Left ventricle myocardium inferior (tissue), 1 donor: Measurements from ENCODE around the gene BRD3OS. TPM values are rescaled to one million over a fixed set of nuclear protein-coding genes. Genes with fewer than 3 reads are reported as not detected.

Source experiments
- DNase-seq: peaks from one replicate; pipeline ENCODE4 v3.0.0-alpha.2; 2020
- H3K27ac ChIP-seq: fragments of 200-600 bp; replicated peaks from 2 replicates; pipeline ENCODE4 v1.8.0; 2021
- H3K27me3 ChIP-seq: fragments of 200-600 bp; 2 replicates; pipeline ENCODE4 v1.8.0; 2021; ENCODE audit warnings: low read depth
- H3K36me3 ChIP-seq: fragments of 200-600 bp; 2 replicates; pipeline ENCODE4 v1.8.0; 2021
- H3K4me1 ChIP-seq: fragments of 200-600 bp; 2 replicates; pipeline ENCODE4 v1.8.0; 2021
- H3K4me3 ChIP-seq: fragments of 200-600 bp; 2 replicates; pipeline ENCODE4 v1.8.0; 2021; ENCODE audit warnings: mild to moderate bottlenecking, moderate library complexity
- H3K9me3 ChIP-seq: fragments of 200-600 bp; replicated peaks from 2 replicates; pipeline ENCODE4 v1.8.0; 2021
- CTCF ChIP-seq: fragments of 200-600 bp; IDR thresholded peaks from 2 replicates; pipeline ENCODE4 v1.8.0; 2021; ENCODE audit warnings: antibody characterized with exemption, mild to moderate bottlenecking, borderline replicate concordance
- intact Hi-C: fragments of 100-400 bp; cut with micrococcal nuclease; formaldehyde crosslinking; loops from one replicate; pipeline ENCODE4 v1.11.0; 2022
- total RNA-seq: library from RNA; stranded (reverse); fragmentation: NEBNext Ultra II Directional; extraction: Animal tissue kit (Norgen Biotek cat#: 25700); gene quantifications from one replicate; pipeline ENCODE4 v1.2.1, GENCODE V29; 2021
- donor health status: DM: no; HTN: yes; CAD: no; lungs with severe emphysema.

The BRD3OS gene
- total RNA-seq, 1 donor from 2014 or later, result 5.7 TPM

- peaks cover 20% of the 10 kb centered on the region for H3K36me3 ChIP-seq
- no peaks in the 10 kb centered on the region for H3K27me3 ChIP-seq
- DNase-seq, result no peak
- no peak overlapping the region for H3K27ac ChIP-seq
- TF ChIP-seq CTCF, result no peak
- H3K4me1 ChIP-seq, result peaks cover 16% of the 10 kb centered on the region
- no peaks in the 10 kb centered on the region for H3K9me3 ChIP-seq
- H3K4me3 ChIP-seq, result no peak overlapping the region
- intact Hi-C loops, result no loop called here
These were observed 1.7 kb downstream of the BRD3OS start for GRCh38 chr9:134026981-134027380.

DNA sequence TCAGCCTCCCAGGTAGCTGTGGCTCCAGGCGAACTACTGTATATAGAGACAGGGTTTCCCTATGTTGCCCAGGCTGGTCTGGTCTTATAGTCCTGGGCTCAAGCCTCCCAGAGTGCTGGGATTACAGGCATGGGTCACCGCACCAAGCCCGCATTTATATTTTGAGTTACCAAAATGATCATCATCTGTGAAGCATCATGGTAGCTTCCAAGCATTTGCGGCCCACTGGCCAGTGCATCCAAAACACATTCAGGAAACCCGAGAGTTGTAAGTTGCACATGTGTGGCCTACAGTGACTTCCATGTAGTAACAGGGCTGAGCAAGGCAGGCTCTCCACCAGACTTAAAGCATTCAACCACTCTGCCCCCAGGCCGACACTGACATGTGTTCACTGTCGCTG is 2.3 kb downstream of the BRD3OS start:
- no peak for TF ChIP-seq CTCF
- Histone ChIP-seq H3K4me3 (no peak overlapping the region), H3K27ac (no peak overlapping the region), H3K4me1 (peaks cover 16% of the 10 kb centered on the region), H3K27me3 (no peaks in the 10 kb centered on the region), H3K9me3 (no peaks in the 10 kb centered on the region), H3K36me3 (peaks cover 25% of the 10 kb centered on the region)
- intact Hi-C loops, result no loop called here
- DNase-seq, result no peak

DNA sequence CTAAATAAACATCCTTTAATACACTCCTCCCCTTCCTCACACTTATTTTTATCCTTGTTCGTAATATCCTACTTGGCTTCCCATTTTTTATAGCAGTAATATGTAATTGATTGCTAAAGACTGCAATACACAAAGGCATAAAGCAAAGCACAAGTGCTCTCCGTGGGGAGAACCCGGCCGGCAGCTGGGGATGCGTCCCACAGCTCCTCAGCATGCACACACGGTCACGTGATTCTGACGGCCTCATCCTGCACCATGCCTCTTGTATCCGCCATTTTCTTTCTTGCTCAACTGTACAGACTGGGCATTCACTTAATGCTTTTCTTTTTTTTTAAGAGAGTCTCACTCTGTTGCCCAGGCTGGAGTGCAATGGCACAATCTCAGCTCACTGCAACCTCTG is 2.8 kb downstream of the BRD3OS start:
- Histone ChIP-seq H3K27ac (no peak overlapping the region), H3K9me3 (no peaks in the 10 kb centered on the region), H3K4me3 (no peak overlapping the region), H3K36me3 (peaks cover 30% of the 10 kb centered on the region), H3K4me1 (peaks cover 16% of the 10 kb centered on the region), H3K27me3 (no peaks in the 10 kb centered on the region)
- DNase-seq, result no peak
- no peak for TF ChIP-seq CTCF
- intact Hi-C loops, result no loop called here

GRCh38 chr9:134028575-134029247 is 3.4 kb downstream of the BRD3OS start:
- H3K4me1 ChIP-seq, result peaks cover 16% of the 10 kb centered on the region
- no peak overlapping the region for H3K4me3 ChIP-seq
- no peaks in the 10 kb centered on the region for H3K9me3 ChIP-seq
- no peak for TF ChIP-seq CTCF
- H3K27ac ChIP-seq, result no peak overlapping the region
- no peak for DNase-seq
- H3K36me3 ChIP-seq, result peaks cover 36% of the 10 kb centered on the region
- no peaks in the 10 kb centered on the region for H3K27me3 ChIP-seq
- intact Hi-C loops, result no loop called here

DNA sequence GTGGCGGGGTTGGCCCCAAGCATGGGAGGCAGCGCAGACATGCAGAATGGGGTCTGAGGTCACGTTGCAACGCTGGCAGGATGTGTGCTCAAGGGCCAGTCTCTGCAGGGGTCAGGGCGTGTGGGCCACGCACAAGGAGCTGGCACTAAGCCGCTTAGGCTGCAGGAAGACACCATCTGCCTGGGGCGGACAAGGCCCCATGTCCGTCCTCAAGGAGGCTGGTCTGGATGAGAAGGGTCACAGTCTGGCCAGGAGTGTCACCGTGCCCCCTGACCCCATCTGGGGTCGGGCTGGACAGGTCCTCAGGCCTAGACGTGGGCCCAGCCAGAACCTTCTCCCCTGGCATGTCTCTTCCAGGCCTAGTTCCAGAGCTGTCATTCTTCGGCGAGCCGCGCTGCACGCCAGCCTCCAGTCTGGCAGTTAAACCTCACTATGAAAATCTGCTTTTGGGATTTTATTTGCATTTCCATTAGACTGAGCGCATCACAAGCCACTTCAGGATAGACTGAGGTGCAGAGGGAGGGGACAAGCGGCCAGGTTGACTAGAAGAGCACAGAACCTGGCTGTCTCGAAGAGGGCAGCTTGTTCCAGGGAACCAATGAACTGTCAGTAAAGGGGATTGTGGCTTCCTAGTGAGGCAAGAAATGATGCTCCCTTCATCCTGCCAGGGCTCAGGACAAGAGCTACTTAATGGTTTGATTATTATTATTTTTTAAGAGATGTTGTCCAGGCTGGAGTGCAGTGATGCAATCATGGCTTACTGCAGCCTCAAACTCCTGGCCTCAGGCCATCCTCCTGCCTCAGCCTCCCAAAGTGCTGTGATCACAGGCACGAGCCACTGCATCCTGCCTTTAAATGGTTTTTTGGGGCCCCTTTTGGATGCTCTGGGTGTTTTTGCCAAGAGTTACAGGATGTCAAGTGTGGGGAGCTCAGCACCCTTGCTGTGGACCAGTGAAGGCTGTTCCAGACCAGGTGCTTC is 4.3 kb downstream of the BRD3OS start:
- Histone ChIP-seq H3K27ac (no peak overlapping the region), H3K4me1 (peaks cover 13% of the 10 kb centered on the region), H3K9me3 (no peaks in the 10 kb centered on the region), H3K4me3 (no peak overlapping the region), H3K27me3 (no peaks in the 10 kb centered on the region), H3K36me3 (peaks cover 45% of the 10 kb centered on the region)
- intact Hi-C loops, result no loop called here
- DNase-seq, result no peak
- no peak for TF ChIP-seq CTCF
